ENCODE data around the gene INPP5D.
"Not testable (repeated sequence)": the region's sequence is repeated elsewhere in the genome, so short reads cannot be mapped to it uniquely, and the experiment has no call there.

The INPP5D gene

GRCh38 chr2:233199870-233200269, 139.7 kb downstream of the INPP5D start:
- TF ChIP-seq CTCF (IDR thresholded peaks at IDR 0.05; ENCODE audit: low read depth, low read length, missing control alignments), result peak; percentile 23
- H3K4me3 ChIP-seq (ENCODE audit: low read depth, low read length), result no peak overlapping the region
- no peak for DNase-seq (ENCODE audit: low read depth)

GRCh38 chr2:233200790-233201189, 140.6 kb downstream of the INPP5D start:
- not testable (repeated sequence) for DNase-seq (ENCODE audit: low read depth); H3K4me3 ChIP-seq (ENCODE audit: low read depth, low read length)

GRCh38 chr2:233201258-233202013, 141.3 kb downstream of the INPP5D start:
- no peak overlapping the region for H3K4me3 ChIP-seq (ENCODE audit: low read depth, low read length)
- no peak for DNase-seq (ENCODE audit: low read depth)
- no peak for TF ChIP-seq CTCF (IDR thresholded peaks at IDR 0.05; ENCODE audit: low read depth, low read length, missing control alignments)

GRCh38 chr2:233202531-233202944, 142.4 kb downstream of the INPP5D start:
- no peak for TF ChIP-seq CTCF (IDR thresholded peaks at IDR 0.05; ENCODE audit: low read depth, low read length, missing control alignments)

GRCh38 chr2:233203060-233203459, 142.9 kb downstream of the INPP5D start:
- no peak for DNase-seq (ENCODE audit: low read depth)
- TF ChIP-seq CTCF (IDR thresholded peaks at IDR 0.05; ENCODE audit: low read depth, low read length, missing control alignments), result no peak
- H3K4me3 ChIP-seq (ENCODE audit: low read depth, low read length), result no peak overlapping the region

More at GRCh38 chr2:233202531-233202944, 142.4 kb downstream of the INPP5D start:
- H3K4me3 ChIP-seq (ENCODE audit: low read depth, low read length), result no peak overlapping the region
- DNase-seq (ENCODE audit: low read depth), result no peak

GRCh38 chr2:233204286-233204936, 144.3 kb downstream of the INPP5D start:
- no peak overlapping the region for H3K4me3 ChIP-seq (ENCODE audit: low read depth, low read length)
- TF ChIP-seq CTCF (IDR thresholded peaks at IDR 0.05; ENCODE audit: low read depth, low read length, missing control alignments), result no peak

GRCh38 chr2:233208382-233209116, 148.4 kb downstream of the INPP5D start:
- peak; percentile 21 for TF ChIP-seq CTCF (IDR thresholded peaks at IDR 0.05; ENCODE audit: low read depth, low read length, missing control alignments)
- DNase-seq (ENCODE audit: low read depth), result no peak
- H3K4me3 ChIP-seq (ENCODE audit: low read depth, low read length), result no peak overlapping the region

More at GRCh38 chr2:233204286-233204936, 144.3 kb downstream of the INPP5D start:
- DNase-seq (ENCODE audit: low read depth), result no peak

All from GM12864 (cell line).